GM20000 (cell line): ENCODE data around the gene IDI2.
"Not testable (repeated sequence)": the region's sequence is repeated elsewhere in the genome, so short reads cannot be mapped to it uniquely, and the experiment has no call there.

Experiments
- DNase-seq: peaks from one replicate; pipeline ENCODE4 v3.0.0; 2012; ENCODE audit warnings: low spot score
- CTCF ChIP-seq: IDR thresholded peaks from 2 replicates; pipeline ENCODE4 v1.5.1; 2012; ENCODE audit warnings: mild to moderate bottlenecking, control low read depth; ENCODE audit errors: extremely low read depth, missing control alignments

Gene IDI2

GRCh38 chr10:1025683-1026082, at the start of gene IDI2:
Gene IDI2, minus strand, starts transcription at chr10:1025859. Its CDS starts 1,136 bp downstream, at chr10:1024723.
- DNase-seq, result no peak
- TF ChIP-seq CTCF, result no peak

DNA sequence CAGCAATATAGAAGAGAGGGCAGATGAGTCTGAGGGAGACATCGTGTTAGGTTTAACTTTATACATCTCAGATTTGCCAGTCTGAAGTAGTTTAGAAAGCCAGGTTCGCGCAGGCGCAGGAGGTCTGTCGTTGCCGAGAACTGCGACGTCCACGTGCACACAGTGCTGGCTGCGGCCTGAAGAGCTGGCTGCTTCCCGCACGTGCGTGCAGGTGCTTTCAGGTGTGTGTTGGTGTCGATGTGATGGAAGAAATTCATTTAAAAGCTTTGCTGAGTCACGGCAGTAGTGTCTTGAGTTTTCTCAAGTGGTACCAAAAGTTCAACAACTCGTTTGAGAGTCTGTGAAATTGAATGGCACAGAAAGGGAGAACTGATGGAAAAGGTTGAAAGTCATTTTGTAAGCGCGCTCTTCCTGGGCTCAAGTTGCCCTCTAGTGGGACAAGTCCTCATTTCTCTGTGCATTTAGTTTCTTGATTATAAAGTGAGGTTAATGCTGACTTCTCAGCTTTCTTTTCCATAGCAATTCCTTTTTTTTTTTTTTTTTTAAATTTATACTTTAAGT, 49.2 kb upstream of the IDI2 start:
- DNase-seq, result no peak
- TF ChIP-seq CTCF, result no peak

DNA sequence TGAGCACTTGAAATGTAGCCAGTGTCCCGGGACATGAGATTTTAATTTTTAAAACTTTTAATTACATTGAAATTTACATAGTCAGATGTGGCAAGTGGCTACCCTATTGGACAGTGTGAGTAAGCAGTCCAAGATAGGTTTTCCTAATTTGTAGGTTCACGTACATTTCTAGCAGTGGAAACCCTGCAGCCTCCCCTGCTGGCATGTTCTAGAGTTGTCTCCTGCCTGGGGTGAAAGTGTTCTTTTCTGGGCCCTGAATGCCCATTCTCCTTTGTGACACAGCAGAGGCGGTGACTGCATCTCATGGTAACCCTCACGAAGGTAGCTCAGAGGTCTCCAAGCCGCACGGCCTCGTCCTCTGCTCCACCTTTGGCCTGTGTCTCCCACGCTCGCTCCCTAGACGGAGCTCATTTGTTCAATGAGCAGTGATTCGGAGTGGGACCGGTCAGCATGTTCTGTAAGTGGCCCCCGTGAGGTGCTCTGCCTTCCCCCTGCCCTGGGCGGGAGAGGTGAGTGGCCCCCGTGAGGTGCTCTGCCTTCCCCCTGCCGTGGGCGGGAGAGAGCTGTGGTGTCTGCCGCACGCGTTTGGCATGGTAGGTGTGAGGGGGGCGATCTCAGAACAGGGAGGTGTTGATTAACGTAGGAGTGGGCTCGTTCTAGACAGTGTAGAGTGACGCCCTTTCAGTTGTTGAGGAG, 48.5 kb upstream of the IDI2 start:
- TF ChIP-seq CTCF, result no peak
- no peak for DNase-seq

- no peak for DNase-seq
- no peak for TF ChIP-seq CTCF
Observed at GRCh38 chr10:1070919-1071318, 45.3 kb upstream of the IDI2 start.

- no peak for DNase-seq
- no peak for TF ChIP-seq CTCF
Observed at GRCh38 chr10:1068380-1069361, 43.0 kb upstream of the IDI2 start.

DNA sequence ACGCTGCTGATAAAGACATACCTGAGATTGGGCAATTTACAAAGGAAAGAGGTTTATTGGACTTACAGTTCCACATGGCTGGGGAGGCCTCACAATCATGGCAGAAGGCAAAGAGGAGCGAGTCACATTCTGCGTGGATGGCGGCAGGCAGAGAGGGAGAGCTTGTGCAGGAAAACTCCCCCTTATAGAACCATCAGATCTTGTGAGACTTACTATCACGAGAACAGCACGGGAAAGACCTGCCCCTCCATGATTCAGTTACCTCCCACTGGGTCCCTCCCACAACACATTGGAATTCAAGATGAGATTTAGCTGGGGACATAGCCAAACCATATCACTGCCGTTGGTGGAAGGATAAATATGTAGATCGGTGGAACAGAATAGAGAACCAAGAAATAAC, 41.1 kb upstream of the IDI2 start:
- not testable (repeated sequence) for DNase-seq

GRCh38 chr10:1064964-1065247, 39.2 kb upstream of the IDI2 start:
- no peak for TF ChIP-seq CTCF
- DNase-seq, result no peak
